SK-N-SH treated with all-trans-retinoic acid at 6 μM for 48 hours (cell line): Measurements from ENCODE around the gene THOC2.

Experiments used
- CSDC2 ChIP-seq: fragments of 250-450 bp; sonication (Bioruptor Pico); IDR thresholded peaks from 2 replicates; pipeline ENCODE4 v1.5.0; 2020; ENCODE audit warnings: mild to moderate bottlenecking, moderate library complexity
- ZFP3 ChIP-seq: fragments of 250-450 bp; sonication (Bioruptor Pico); IDR thresholded peaks from 2 replicates; pipeline ENCODE4 v1.5.0; 2020; ENCODE audit warnings: mild to moderate bottlenecking, moderate library complexity
- ZFP30 ChIP-seq: fragments of 450-650 bp; formaldehyde crosslinking; IDR thresholded peaks from 2 replicates; pipeline ENCODE4 v1.5.0; 2022; ENCODE audit warnings: mild to moderate bottlenecking, moderate library complexity
- TF ChIP-seq, protein P1 (sequence below): fragments of 250-450 bp; sonication (Bioruptor Pico); IDR thresholded peaks from 2 replicates; pipeline ENCODE4 v1.5.1; 2021; ENCODE audit warnings: mild to moderate bottlenecking, moderate library complexity

DNA sequence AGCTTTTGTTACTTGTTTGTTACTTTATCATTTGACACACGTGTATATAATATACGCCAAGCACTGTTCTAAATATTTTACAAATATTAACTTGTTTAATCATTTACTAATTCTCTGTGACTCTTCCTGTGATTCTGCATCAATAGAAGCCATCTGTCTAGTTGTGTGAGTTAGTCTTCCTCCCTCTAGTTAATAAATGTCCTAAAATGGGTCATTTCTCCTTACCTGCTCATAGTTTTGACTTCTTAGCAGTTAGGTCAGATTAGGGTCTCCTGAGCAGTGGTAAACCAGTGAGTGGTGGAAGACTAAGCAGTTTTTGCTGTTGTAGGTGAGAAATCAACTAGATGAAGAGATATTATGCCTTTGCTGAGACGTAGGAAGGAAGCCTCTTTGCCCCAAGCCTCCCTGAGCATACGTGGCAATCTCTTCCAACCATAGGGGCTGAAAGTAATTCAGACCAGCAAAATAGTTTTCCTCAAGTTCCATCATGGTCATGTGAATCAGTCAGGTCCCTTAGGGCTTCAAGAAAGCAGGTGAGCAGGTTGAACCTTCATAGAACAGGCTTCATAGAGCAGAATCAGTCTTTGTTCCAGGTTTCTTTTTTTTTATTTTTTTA lies 38.7 kb upstream of the THOC2 start:
- no peak for TF ChIP-seq CSDC2 (CRISPR knock-in tag)
- TF ChIP-seq, protein P1, sequence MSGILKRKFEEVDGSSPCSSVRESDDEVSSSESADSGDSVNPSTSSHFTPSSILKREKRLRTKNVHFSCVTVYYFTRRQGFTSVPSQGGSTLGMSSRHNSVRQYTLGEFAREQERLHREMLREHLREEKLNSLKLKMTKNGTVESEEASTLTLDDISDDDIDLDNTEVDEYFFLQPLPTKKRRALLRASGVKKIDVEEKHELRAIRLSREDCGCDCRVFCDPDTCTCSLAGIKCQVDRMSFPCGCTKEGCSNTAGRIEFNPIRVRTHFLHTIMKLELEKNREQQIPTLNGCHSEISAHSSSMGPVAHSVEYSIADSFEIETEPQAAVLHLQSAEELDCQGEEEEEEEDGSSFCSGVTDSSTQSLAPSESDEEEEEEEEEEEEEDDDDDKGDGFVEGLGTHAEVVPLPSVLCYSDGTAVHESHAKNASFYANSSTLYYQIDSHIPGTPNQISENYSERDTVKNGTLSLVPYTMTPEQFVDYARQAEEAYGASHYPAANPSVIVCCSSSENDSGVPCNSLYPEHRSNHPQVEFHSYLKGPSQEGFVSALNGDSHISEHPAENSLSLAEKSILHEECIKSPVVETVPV (CRISPR knock-in tag) = no peak
- no peak for TF ChIP-seq ZFP3
- TF ChIP-seq ZFP30 (CRISPR knock-in tag) = no peak
